ENCODE results near the gene ZNF793. TPM values are rescaled to one million over a fixed set of nuclear protein-coding genes. Genes with fewer than 3 reads are reported as not detected.

ZNF793 gene
- total RNA-seq (2014; rRNA removed; shearing (Covaris generic)), result 3.8 and 6.0 TPM in 2 replicates

- peak; percentile 91 for DNase-seq (ENCODE audit: low read depth)
Measured at GRCh38 chr19:37506387-37507166, at the start of gene ZNF793. Gene ZNF793 (plus strand): TSS chr19:37506939. CDS start chr19:37523440, 16,501 bp downstream.

DNA sequence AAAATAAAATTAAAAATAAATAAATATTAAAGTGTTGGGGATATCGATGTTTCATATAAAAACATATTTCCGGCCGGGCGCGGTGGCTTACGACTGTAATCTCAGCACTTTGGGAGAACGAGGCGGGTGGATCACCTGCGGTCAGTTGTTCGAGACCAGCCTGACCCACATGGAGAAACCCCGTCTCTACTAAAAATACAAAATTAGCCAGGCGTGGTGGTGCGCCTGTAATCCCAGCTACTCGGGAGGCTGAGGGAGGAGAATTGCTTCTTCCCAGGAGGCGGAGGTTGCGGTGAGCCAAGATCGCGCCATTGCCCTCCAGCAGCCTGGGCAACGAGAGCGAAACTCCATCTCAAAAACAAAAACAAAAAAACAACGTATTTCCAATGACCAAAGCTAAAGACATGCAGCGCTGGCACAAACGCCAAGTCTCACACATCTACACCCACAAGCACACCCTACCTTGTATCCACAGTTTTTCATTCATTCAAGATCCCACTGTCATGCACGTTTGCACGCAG is 40.4 kb upstream of the ZNF793 start:
- no peak for DNase-seq (ENCODE audit: low read depth)

DNA sequence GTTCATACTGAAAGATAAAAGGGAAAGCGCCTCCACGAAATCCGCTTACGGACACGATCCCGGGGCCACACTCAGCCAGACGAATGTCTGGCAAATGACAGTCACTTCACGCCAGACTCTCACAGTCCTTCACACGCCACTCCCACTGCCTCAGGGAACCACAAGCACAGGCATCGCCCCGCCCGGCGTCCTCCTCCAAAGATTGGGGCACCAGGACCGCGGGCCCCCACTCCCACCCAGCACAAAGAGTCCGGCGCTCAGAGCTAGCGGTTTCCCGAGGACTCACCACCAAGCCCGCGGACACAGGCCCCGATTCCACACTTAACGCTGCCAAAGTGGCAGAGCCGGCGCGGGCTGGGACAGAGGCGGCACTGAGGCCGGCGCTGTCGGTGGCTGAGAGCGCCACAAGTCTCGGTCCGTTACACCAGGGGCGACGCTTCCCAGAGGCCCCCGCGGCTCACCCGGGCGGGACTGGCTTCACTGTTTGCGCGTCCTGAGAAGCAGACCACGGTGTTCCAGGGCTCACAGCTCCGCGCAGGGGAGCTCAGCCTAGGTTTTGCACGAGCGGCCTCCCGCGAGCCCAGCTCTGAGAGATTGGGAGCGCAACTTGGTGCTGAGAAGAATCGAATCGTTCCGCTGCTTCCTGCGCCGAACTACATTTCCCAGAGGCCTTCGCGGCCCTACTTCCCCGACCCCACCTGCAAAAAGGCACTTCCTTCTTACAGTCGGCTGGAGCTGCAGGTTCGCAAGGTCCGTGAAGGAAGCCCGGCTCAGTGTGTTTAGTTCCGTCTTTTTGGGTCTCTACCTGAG is 39.7 kb upstream of the ZNF793 start, which contains the start of gene ZNF569:
Gene ZNF569, minus strand, starts transcription at position 647 of the 810 bp plus-strand sequence. CDS start 22,523 bp downstream, outside the sequence.
- DNase-seq (ENCODE audit: low read depth), result peak; percentile 93

GRCh38 chr19:37467608-37468090 is 39.1 kb upstream of the ZNF793 start:
- DNase-seq (ENCODE audit: low read depth), result no peak

GRCh38 chr19:37468961-37469777 is 37.6 kb upstream of the ZNF793 start, which contains the start of gene ZNF570:
Gene ZNF570 (plus strand): TSS chr19:37469356. CDS start chr19:37470355, 999 bp downstream.
- DNase-seq (ENCODE audit: low read depth), result peak; percentile 87

DNA sequence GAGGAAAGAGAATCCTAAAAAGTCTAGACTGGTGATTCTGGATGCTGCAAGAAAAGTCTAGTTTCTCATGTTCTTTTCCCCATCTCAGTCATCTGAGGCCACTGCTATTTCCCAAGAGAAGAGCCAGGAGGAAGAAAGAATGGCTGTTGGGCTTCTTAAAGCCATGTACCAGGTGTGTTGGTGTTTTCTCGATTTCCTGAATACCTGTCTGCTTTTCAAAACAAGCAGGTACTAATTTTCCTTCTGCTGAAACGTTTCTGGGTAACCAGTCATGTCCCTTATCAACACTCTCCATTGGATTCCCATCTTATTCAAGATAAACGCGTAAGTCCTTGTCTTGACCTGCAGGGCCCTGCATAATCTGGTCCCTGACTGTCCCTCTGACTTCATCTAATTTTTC is 36.5 kb upstream of the ZNF793 start:
- DNase-seq (ENCODE audit: low read depth), result no peak

DNA sequence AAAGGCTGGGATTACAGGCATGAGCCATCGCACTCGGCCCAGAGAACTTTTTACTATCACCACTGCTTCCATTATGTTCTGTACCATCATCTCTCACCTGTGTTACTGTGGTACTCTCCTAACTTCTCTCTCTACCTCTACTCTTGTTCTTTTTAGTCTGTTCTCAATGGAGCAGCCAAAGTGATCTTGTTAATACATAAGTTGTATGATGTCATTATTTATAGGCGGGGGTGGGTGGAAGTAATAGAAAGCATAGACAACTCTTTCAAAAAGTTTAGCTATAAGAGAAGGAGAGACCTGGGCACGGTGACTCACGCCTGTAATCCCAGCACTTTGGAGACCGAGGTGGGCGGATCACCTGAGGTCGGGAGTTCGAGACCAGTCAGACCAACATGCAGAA is 34.6 kb upstream of the ZNF793 start:
- DNase-seq (ENCODE audit: low read depth), result no peak

GRCh38 chr19:37484406-37485168 is 22.2 kb upstream of the ZNF793 start:
- no peak for DNase-seq (ENCODE audit: low read depth)

DNA sequence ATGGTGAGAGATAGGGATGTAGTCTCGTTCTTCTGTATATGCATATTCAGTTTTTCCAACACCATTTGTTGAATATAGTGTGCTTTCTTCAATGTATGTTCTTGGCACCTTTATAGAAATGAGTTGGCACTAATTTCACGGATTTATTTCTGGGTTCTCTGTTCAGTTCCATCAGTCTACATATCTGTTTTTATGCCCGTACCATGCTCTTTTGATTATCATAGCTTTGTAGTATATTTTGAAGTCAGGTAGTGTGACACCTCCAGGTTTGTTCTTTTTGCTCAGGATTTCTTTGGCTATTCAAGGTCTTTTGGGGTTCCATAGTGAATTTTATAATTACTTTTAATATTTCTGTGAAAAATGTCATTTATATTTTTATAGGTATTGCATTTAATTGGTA is 14.5 kb upstream of the ZNF793 start:
- DNase-seq (ENCODE audit: low read depth), result no peak

- DNase-seq (ENCODE audit: low read depth), result no peak
Measured at GRCh38 chr19:37505958-37506386, 767 bp upstream of the ZNF793 start.

DNA sequence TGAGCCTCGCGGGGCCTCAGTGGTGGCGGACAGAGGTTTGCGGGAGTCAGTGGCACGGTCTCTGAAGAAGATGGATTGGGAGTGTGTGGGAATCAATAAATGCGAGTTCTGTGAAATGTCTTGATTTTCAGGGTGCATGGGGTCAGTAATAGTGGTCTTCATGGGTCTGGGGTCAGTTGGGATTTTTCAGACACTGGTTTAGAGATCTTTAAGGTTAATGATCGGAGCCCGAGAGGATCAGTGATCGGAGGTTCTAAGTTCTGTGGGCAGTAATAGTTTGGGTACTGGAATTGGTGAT is 377 bp downstream of the ZNF793 start:
- no peak for DNase-seq (ENCODE audit: low read depth)

DNA sequence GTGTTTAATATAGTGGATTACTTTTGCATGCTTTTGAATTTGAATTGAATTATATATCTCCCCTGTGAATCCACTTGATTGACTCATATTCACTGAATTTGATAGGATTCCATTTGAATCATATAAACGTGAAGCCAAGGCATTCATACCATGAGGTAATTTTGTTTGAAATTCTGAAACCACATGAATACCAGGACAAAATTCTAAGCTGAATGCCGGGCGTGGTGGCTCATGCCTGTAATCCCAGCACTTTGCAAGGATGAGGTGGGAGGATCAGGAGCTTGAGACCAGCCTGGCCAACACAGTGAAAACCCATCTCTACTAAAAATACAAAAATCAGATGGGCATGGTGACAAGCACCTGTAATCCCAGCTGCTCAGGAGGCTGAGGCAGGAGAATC is 4.4 kb downstream of the ZNF793 start:
- DNase-seq (ENCODE audit: low read depth), result no peak

DNA sequence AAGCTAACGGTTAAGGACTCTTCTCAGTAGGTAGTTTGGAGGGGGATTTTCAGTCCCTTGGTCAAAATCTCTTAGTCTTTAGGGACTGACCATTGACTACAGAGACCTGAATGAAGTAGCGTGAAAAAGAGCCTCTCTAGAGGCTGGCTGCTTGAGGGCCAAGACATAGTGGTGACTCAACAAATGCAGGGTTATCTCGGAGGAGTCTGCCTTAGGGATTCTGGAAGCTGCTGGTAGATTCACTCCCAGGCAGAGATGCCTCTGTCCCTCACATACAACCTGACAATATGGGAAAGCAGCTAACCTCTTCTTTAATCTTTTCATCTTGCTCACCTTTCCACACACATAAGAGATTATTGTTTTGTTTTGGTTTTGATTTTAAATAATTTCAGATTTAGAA is 5.1 kb downstream of the ZNF793 start:
- no peak for DNase-seq (ENCODE audit: low read depth)

GRCh38 chr19:37513397-37513796 is 6.7 kb downstream of the ZNF793 start:
- DNase-seq (ENCODE audit: low read depth), result no peak

DNA sequence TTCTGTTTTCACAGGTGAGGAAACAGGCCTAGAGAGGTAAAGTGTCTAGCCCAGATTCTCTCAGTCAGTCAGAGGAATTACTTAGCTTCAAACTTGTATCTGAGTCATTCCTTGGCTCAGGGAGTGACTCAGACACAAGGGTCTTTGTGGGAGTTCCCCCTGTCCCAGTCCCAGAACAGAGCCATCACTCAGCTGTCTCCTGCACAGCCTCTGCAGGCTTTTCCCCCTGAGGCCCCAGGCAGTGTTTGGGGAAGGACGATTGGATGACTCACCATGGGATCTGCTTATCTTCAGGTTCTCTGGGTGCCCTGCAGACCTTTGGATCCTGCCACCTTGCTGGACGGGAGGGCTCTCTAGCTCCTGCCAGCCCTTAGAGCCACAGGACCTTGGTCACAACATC is 13.2 kb downstream of the ZNF793 start:
- DNase-seq (ENCODE audit: low read depth), result peak; percentile 88

DNA sequence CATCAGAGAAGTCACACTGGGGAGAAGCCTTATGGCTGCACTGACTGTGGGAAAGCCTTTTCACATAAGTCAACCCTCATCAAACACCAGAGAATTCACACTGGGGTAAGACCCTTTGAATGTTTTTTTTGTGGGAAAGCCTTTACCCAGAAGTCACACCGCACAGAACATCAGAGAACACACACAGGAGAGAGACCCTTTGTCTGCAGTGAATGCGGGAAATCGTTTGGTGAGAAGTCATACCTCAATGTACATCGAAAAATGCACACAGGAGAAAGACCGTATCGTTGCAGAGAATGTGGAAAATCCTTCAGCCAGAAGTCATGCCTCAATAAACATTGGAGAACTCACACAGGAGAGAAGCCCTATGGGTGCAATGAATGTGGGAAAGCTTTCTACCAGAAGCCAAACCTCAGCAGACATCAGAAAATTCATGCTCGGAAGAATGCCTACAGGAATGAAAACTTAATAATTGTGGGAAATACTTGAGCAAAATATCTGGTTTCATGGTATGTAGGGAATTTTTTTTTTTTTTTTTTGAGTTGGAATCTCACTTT is 30.7 kb downstream of the ZNF793 start:
- peak; percentile 11 for DNase-seq (ENCODE audit: low read depth)

DNA sequence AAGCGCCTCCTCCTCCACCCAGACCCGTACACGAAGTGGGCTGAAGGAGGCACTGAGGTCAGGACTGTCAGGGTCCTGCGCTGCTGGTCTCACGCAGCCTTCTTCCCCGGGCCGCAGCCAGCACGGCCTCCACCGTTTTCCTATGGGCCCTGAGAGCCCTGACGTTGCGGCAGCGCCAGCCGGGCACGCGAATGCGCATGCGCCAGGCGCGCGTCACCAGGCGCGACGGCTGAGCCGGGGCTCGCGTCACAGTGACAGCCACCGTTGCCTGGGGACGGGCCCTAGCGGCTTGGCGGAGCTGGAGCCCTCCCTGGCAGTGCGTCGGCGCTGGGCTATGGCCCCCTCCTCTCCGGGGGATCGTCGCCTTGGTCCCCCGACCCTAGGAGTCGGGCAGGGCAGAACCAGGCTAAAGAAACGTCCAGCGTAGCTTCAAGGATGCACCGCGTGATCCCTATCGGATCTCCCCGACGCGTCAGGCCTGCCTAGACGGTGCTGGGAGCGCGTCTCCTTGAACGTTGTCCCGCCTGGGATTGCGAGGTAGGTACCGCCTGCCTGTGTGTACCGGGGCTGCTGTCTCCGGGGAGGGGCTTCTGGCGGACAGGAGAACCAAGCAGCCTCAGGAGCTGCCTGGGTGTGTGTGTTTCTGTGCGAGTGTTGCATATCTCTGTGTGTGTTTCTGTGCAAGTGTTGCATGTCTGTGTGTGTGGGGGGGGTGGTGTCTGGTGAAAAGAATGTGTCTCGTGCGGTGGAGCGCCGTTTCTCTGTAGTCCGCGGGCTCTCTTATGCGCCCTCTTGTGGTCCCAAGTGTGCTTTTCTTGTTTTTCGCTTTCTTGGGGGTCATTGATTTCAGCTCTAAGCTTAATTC is 44.6 kb downstream of the ZNF793 start:
- no peak for DNase-seq (ENCODE audit: low read depth)

GRCh38 chr19:37563518-37563917 is 56.8 kb downstream of the ZNF793 start:
- no peak for DNase-seq (ENCODE audit: low read depth)

DNA sequence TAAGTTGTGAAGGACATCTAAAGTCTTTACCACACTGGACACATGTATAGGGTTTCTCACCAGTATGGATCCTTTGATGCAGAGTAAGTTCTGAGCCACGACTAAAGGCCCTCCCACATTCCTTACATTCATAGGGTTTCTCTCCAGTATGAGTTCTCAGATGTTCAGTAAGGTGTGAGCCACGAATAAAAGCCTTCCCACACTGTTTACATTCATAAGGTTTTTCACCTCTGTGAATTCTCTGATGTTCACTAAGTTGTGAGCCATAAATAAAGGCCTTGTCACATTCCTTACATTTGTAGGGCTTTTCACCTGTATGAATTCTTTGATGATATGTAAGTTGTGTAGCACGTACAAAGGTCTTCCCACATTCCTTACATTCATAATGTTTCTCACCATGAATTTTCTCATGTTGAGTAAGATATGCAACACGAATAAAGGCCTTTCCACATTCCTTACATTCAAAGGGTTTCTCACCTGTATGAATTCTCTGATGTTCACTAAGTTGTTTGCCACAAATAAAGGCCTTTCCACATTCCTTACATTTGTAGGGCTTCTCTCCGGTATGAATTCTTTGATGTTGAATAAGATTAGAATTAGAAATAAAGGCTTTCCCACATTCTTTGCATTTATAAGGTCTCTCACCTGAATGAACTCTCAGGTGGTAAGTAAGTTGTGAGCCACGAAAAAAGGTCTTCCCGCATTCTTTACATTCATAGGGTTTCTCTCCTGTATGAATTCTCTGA is 58.1 kb downstream of the ZNF793 start:
- DNase-seq (ENCODE audit: low read depth), result no peak
